ENCODE data around the gene ENTR1.
"Not testable (repeated sequence)": the region's sequence is repeated elsewhere in the genome, so short reads cannot be mapped to it uniquely, and the experiment has no call there.

ENTR1 gene

GRCh38 chr9:136418182-136419091, 8.0 kb upstream of the ENTR1 start:
- no peak for DNase-seq

GRCh38 chr9:136416914-136417313, 6.5 kb upstream of the ENTR1 start:
- DNase-seq: no peak

GRCh38 chr9:136416427-136416826, 6.0 kb upstream of the ENTR1 start:
- DNase-seq: no peak

GRCh38 chr9:136412962-136413361, 2.5 kb upstream of the ENTR1 start:
- DNase-seq: no peak

GRCh38 chr9:136411378-136411777, 964 bp upstream of the ENTR1 start:
- DNase-seq: no peak

- DNase-seq: peak in 1 of 2 experiments; percentile 29
These were observed 608 bp downstream of the ENTR1 start for GRCh38 chr9:136409557-136410455.

- DNase-seq: no peak
These were observed 2.5 kb downstream of the ENTR1 start for GRCh38 chr9:136407911-136408310.

- not testable (repeated sequence) for DNase-seq
These were observed 3.4 kb downstream of the ENTR1 start for GRCh38 chr9:136407061-136407460.

GRCh38 chr9:136405904-136406303, 4.5 kb downstream of the ENTR1 start:
- DNase-seq: not testable (repeated sequence)

- DNase-seq: no peak
These were observed 4.9 kb downstream of the ENTR1 start for GRCh38 chr9:136405481-136405880.

- no peak for DNase-seq
These were observed 5.6 kb downstream of the ENTR1 start for GRCh38 chr9:136404801-136405136.

GRCh38 chr9:136403915-136404800, 6.3 kb downstream of the ENTR1 start:
- DNase-seq: no peak

GRCh38 chr9:136403538-136403914, 6.9 kb downstream of the ENTR1 start:
- DNase-seq: no peak

- DNase-seq: no peak
These were observed 8.3 kb downstream of the ENTR1 start for GRCh38 chr9:136402067-136402466.

GRCh38 chr9:136401173-136401922, 9.1 kb downstream of the ENTR1 start:
- no peak for DNase-seq

- DNase-seq: peak; percentile 81 to 93
These were observed 10.2 kb downstream of the ENTR1 start, which contains the start of gene SNAPC4 for GRCh38 chr9:136400038-136400834. SNAPC4 (minus strand) TSS chr9:136400170; CDS start chr9:136398428, 1,742 bp downstream.

GRCh38 chr9:136399176-136400037, 11.0 kb downstream of the ENTR1 start:
- no peak for DNase-seq

GRCh38 chr9:136398286-136398685, 12.1 kb downstream of the ENTR1 start:
- DNase-seq: no peak

GRCh38 chr9:136397643-136398042, 12.8 kb downstream of the ENTR1 start:
- no peak for DNase-seq

- no peak for DNase-seq
These were observed 14.2 kb downstream of the ENTR1 start for GRCh38 chr9:136396219-136396515.
